Fibroblast of villous mesenchyme (primary cell): Measurements from ENCODE around the gene METAP1D. TPM values are rescaled to one million over a fixed set of nuclear protein-coding genes. Genes with fewer than 3 reads are reported as not detected.

Experiments
- DNase-seq: peaks from one replicate; pipeline ENCODE4 v3.0.0-alpha.2; 2010; ENCODE audit warnings: low read depth
- H3K4me3 ChIP-seq: 2 replicates; pipeline ENCODE4 v1.5.1; 2011; ENCODE audit warnings: low read depth, mild to moderate bottlenecking, low read length
- total RNA-seq: library from RNA; depleted of rRNA; stranded (reverse); fragments of >200 nt; gene quantifications from 2 replicates; pipeline ENCODE4 v1.2.3, GENCODE V29; 2012
- TF ChIP-seq, protein P1 (sequence below): IDR thresholded peaks from 2 replicates; pipeline ENCODE4 v1.5.1; 2012; ENCODE audit warnings: low read depth, mild to moderate bottlenecking, low read length; ENCODE audit not compliant: insufficient read depth

Gene METAP1D
- total RNA-seq, 1 donor = 13.4 TPM

DNA sequence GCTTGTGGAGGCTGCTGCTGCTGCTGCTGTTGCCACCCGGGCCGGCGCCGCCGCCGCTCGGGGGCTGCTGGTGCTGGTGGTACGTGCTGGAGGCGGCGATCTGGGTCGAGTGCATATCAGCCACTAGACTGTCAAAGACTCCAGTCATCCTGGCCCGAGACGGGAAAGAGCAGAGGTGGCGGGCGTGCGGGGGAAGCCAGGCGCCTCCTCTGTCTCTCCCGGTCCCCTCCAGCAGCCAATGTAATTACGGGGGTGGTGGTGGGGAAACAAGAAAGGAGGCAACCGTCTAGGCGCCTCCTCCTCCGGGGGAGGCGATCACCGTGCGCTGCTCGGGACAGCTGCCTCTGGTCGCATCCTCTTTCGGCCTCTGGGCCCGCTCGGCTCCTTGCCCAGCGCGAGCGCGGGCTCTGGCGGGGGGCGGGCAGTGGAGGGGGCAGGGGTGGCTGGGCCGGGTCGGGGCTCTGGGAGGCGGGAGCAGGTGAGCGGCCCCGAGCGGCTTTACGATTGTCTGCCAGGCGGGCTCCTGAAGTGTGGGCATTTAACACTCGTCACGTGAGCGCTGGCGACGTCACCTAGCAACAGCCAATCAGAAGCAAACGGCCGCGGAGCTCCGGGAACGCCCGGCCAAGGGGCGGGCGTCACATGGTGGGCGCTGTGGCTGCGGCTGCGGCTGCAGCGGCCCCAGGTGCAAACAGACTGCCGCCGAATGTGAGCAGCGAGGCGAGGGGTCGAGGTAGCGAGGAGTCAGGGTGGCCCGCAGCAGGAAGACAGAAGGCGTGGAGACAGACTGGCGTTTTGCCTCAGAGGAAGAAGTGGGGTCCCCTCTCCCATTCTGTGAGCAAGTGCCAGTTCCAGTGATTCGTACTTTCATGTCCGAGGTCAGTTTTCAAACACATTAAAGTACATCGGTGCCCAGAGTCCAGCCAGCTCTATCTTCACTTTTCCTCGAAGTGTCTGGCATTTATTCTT, 102.9 kb downstream of the METAP1D start, which contains the start of gene DLX2:
Gene DLX2, minus strand, starts transcription at position 510 of the 969 bp plus-strand sequence. Its CDS starts 362 bp downstream, at position 148.
- H3K4me3 ChIP-seq = peak within 1 kb of the TSS; percentile 61
- DNase-seq = peak; percentile 83
- TF ChIP-seq, protein P1, sequence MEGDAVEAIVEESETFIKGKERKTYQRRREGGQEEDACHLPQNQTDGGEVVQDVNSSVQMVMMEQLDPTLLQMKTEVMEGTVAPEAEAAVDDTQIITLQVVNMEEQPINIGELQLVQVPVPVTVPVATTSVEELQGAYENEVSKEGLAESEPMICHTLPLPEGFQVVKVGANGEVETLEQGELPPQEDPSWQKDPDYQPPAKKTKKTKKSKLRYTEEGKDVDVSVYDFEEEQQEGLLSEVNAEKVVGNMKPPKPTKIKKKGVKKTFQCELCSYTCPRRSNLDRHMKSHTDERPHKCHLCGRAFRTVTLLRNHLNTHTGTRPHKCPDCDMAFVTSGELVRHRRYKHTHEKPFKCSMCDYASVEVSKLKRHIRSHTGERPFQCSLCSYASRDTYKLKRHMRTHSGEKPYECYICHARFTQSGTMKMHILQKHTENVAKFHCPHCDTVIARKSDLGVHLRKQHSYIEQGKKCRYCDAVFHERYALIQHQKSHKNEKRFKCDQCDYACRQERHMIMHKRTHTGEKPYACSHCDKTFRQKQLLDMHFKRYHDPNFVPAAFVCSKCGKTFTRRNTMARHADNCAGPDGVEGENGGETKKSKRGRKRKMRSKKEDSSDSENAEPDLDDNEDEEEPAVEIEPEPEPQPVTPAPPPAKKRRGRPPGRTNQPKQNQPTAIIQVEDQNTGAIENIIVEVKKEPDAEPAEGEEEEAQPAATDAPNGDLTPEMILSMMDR = no peak

DNA sequence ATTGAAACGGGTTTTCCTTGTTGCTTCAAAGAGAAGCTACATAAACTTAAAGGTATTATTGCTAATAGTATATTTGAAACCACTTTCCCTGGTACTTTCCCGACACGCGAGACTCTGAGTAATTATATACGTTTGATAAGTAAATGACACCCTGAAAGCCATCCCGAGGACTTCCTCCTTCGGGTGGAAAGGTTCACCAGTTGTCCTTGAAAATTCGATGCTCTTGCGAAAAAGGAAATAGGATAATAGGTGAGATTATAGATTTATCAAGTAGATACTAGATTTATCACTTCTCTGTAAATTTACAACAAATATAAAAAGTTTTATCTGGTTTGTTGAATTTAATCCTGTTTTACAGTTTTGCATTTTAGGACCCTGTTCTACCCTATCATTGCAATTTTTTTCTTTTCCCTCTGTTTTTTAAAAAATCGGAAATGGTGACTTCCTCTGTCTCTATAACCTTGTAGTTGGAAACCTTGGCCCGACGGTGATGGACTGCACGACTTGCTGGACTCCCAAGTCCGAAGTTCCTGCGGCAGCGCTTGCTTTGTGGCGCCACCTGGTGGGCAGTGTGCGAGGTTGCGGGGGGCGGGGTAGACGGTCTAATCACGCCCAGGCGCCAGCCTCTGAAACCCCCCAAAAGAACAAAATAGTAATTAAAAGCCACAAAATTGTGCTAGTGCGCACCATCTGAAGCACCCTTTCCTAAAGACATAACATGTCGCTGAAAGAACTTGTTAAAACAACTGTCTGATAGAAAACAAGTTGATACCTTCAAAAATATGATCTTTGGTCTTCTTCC, 103.9 kb downstream of the METAP1D start:
- DNase-seq = peak; percentile 87
- TF ChIP-seq, protein P1 = peak; percentile 95
- H3K4me3 ChIP-seq = no peak overlapping the region

DNA sequence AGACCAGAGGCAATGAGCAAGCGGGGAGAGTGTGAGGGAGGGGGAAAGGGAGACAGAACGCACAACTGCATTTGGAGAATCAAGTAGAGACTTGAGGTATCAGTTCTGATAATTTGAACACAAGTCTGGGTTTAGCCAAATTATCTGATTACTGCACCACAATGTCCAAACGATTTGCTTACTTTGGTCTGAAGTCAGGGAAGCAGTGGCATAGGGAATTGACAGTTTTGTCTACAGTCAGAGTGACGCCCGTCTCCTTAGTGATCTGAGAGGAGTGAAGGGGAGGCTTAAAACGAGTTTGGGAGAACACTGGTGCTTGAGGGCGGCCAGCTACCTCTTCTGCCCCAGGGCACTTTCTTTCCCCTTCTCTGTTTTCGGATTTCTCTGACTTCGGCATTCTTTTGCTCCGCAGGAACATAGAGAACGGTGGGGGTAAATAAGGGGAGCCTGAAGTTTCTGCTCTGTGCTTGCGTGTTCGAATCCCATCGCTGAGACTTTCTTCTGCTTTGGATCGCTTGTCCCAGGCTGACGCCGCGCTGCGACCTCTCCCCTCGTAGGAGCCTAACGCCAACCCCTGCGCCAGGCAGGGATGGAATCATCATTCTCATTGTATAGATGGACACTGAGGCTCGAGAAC, 105.8 kb downstream of the METAP1D start:
- TF ChIP-seq, protein P1 = no peak

DNA sequence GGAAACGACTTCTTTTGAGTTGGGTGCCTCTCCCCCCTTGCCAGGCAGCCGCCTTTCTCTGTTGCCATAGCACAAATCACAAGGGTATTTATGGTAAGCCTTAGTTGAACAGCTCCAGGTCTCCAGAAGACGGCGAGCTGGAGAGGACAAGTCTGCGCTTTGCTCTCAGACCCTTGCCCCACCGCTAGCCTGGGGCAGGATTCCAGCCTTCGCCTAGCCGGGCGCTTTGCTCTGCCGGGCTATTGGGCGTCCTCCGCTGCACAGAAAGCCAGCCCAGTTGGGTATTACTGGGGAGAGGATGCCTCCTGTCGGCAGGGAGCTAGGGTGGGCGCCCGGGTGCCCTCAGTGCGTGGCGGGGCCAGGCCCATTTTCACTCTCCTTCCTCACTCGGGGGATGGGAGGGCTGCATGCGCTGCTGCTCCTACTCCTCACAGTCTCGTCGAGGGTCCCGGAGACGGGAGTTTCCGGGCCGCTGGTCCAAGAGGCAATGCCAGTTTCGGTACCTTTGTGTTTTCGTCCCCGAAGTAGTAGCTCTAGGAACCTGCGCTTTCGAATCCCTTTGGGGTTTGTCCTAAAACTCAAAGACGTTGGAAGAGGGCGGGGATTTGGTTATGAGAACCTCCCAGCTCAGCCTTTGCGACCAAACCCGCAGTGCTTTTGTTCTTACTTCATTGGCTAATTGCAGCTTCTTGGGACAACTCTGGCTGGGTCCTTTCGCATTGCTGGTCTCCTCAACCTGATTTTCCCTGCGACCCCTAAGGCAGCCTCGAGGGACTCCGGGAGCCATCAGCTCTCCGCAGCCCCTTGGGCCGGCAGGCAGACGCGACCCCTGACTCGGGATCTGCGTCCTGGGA, 106.6 kb downstream of the METAP1D start:
- H3K4me3 ChIP-seq = peak overlapping the region; percentile 58
- TF ChIP-seq, protein P1 = peak; percentile 47
- peak; percentile 33 for DNase-seq

More for the DNA sequence above, 105.8 kb downstream of the METAP1D start:
- DNase-seq = no peak
- H3K4me3 ChIP-seq = peak overlapping the region; percentile 58

DNA sequence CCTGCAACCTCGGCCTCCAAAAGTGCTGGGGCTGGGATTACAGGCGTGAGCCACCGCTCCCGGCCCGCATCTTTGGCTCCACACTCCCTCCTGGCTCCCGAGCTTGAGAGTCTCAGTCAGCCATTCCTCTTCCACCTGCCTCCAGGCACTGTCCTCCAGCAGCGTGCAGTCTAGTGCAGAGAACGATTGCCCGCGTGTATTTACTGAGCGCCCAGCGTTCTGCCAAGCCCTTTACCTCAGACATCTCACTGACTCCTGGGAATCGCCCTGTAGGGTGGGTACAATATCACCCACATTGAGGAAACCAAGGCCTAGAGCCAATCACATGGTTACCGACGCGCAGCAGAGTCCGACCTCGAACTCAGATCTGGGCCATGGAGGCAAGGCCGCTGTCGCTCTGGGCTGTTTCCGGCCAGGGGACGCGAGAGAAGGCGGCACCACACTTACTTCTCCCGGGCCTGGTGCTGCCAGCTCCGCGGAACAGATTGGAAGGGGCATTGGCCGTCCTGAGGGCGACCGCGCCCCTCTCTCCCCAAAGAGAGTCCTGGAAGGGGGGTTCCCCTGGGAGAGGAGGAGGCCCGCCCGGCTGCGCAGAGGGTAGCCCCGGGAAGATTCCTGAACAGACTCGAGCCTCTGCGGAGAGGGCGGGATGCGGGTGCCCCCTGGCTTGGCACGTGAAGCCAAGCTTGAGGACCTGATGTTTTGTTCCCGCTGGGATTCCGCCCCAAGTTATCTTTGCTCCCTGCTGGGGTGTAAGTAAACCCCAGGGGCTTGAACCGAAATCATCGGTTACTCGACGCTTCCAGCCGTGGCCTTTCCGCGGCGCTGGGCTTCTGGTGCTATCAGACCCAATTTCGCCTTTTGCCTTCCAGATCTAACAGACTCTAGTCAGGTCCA, 108.2 kb downstream of the METAP1D start:
- DNase-seq = no peak
- no peak overlapping the region for H3K4me3 ChIP-seq
- TF ChIP-seq, protein P1 = no peak
